Ovary (tissue), 9 donors: ENCODE results near the gene CBX6. TPM values are rescaled to one million over a fixed set of nuclear protein-coding genes. Genes with fewer than 3 reads are reported as not detected.
A peak's percentile ranks its signal among the peaks of the same experiment; 100 is the strongest.

Experiments used
- DNase-seq, 5 donors: peaks; one replicate each; pipeline ENCODE4 v3.0.0-alpha.2; 2019 to 2020
- H3K27ac ChIP-seq, 2 donors: fragments of 200-600 bp; one replicate each; pipeline versions ENCODE4 v1.5.1 to v1.8.0; 2019 to 2022
- H3K27me3 ChIP-seq: fragments of 200-600 bp; one replicate; pipeline ENCODE4 v1.8.0; 2022
- H3K36me3 ChIP-seq: fragments of 200-600 bp; sonication (generic); one replicate; pipeline ENCODE4 v1.5.1; 2019
- H3K4me1 ChIP-seq: one replicate; pipeline ENCODE4 v1.8.1; 2013; ENCODE audit warnings: mild to moderate bottlenecking, moderate library complexity; ENCODE audit not compliant: insufficient read depth
- H3K4me3 ChIP-seq: fragments of 200-600 bp; sonication (generic); one replicate; pipeline ENCODE4 v1.5.1; 2017
- H3K9me3 ChIP-seq, 2 donors: fragments of 200-600 bp in 1 of 2; sonication (generic) in 1 of 2; one replicate each; pipeline versions ENCODE4 v1.5.1 to v1.8.1; 2013 to 2019; ENCODE audit warnings: mild to moderate bottlenecking in 1 of 2, moderate library complexity in 1 of 2
- CTCF ChIP-seq, 3 donors: fragments of 450-650 bp in 2 of 3; fragments of 200-600 bp in 1 of 3; IDR thresholded peaks; one replicate each; pipeline versions ENCODE4 v1.5.1 to v1.8.0; 2016 to 2022; ENCODE audit warnings: antibody characterized with exemption in 3 of 3, mild to moderate bottlenecking in 1 of 3
- EP300 ChIP-seq: sonication (generic); formaldehyde crosslinking; IDR thresholded peaks from one replicate; pipeline ENCODE4 v1.6.1; 2017; ENCODE audit warnings: antibody characterized with exemption
- POLR2A ChIP-seq: fragments of 450-650 bp; IDR thresholded peaks from one replicate; pipeline ENCODE4 v1.6.1; 2017; ENCODE audit warnings: antibody characterized with exemption, mild to moderate bottlenecking, moderate library complexity
- WGBS, 3 donors: extraction: QIAGEN DNeasy Blood & Tissue Kit in 1 of 3; methylation state at CpG; one replicate each; pipeline versions ENCODE4 v1.1.5 to v1.1.7; 2013 to 2017; 5-methylcytosine and 5-hydroxymethylcytosine counted together
- intact Hi-C, 4 donors: fragments of 100-400 bp; cut with DNase I; formaldehyde crosslinking; loops; one replicate each; pipeline versions ENCODE4 v1.11.0 to v1.15.1; 2022 to 2023
- polyA plus RNA-seq, 2 donors: library from polyadenylated mRNA; stranded (reverse); fragments of 200-250 nt in 1 of 2; fragments of 350-450 nt in 1 of 2; fragmentation: Illumina TruSeq in 1 of 2; extraction: RNeasy Lipid Tissue Mini Kit (QIAGEN cat#74804) in 1 of 2; gene quantifications; one replicate each; pipeline ENCODE4 v1.2.3, GENCODE V29; 2013 to 2014
- total RNA-seq, 7 donors: library from RNA; depleted of rRNA in 2 of 7; stranded (reverse); fragments of >200 nt in 2 of 7; fragmentation: NEBNext Ultra II Directional in 3 of 7; extraction: Animal tissue kit (Norgen Biotek cat#: 25700) in 3 of 7; gene quantifications; one replicate each; pipeline versions ENCODE4 v1.1.0 to v1.2.4, GENCODE V29; 2016 to 2023
- donor health status: DM: no; HTN: no; CAD: no; lungs with moderate emphysema.
- donor health status: DM: no; HTN: no; CAD: no.
- donor health status: Bipolar disorder and iron deficiency.
- donor health status: DM: yes; HTN: yes; CAD: no.
- donor health status: DM: no; HTN: no; CAD: no.
- donor health status: DM: yes; HTN: yes; CAD: no.

Gene CBX6
- total and polyA plus RNA-seq, 9 donors = 22.6 to 175 (median 115) TPM

DNA sequence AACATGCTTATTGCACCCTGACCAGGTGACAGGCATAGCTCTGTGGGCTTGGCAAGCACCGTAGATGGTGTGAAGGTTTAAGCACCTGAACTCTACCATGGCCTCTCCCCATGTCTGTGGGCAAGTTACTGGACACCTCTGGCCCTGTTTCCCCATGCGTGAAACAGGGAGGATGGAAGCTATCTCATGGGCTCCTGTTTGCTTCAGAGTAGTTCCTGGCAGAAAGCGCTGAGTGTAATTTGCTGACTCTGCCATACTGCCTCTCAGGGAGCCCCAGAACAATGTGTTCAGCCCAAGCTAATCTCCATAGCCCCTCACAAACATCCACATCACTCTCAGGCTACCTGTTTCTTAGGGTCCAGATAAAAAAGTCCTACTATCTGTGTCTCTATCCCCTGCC lies 2.4 kb downstream of the CBX6 start:
- Histone ChIP-seq H3K27ac (peak overlapping the region in 1 of 2 donors; percentile 27), H3K27me3 (no peaks in the 10 kb centered on the region), H3K36me3 (no peaks in the 10 kb centered on the region), H3K4me3 (no peak overlapping the region), H3K4me1 (peaks cover 15% of the 10 kb centered on the region), H3K9me3 (no peaks in the 10 kb centered on the region)
- WGBS, 3 donors = 61 to 69% (median 67%) methylated on average over 3 of the region's 3 CpGs
- intact Hi-C loops = loop anchor here (2.0 to 10.0 kb wide), 10 partner anchors 53 to 655 kb away; partner anchors contain the start of genes ATF4 (in 1 of the 4) and RPL3 (in 1 of the 4)
- DNase-seq = peak in 2 of 5 donors; percentile 7 to 11
- TF ChIP-seq EP300 (no peak), POLR2A (no peak), CTCF (IDR thresholded peaks at IDR 0.05) (no peak)

- WGBS, 3 donors = 16 to 18% (median 18%) methylated on average over 8 of the region's 8 CpGs
- Histone ChIP-seq H3K27ac (no peak overlapping the region), H3K4me1 (peaks cover 20% of the 10 kb centered on the region), H3K4me3 (no peak overlapping the region), H3K36me3 (no peaks in the 10 kb centered on the region), H3K27me3 (no peaks in the 10 kb centered on the region), H3K9me3 (no peaks in the 10 kb centered on the region)
- intact Hi-C loops = loop anchor here (5.0 to 10.0 kb wide), 7 partner anchors 58 to 656 kb away; partner anchors contain the start of gene ATF4 (in 1 of the 4)
- DNase-seq = peak; percentile 76 to 88 (median 83)
- peak; percentile 75 to 81 (median 77) for TF ChIP-seq CTCF (IDR thresholded peaks at IDR 0.05)
- no peak for TF ChIP-seq EP300
- TF ChIP-seq POLR2A = no peak
These were observed 3.1 kb downstream of the CBX6 start for GRCh38 chr22:38868886-38869381.

DNA sequence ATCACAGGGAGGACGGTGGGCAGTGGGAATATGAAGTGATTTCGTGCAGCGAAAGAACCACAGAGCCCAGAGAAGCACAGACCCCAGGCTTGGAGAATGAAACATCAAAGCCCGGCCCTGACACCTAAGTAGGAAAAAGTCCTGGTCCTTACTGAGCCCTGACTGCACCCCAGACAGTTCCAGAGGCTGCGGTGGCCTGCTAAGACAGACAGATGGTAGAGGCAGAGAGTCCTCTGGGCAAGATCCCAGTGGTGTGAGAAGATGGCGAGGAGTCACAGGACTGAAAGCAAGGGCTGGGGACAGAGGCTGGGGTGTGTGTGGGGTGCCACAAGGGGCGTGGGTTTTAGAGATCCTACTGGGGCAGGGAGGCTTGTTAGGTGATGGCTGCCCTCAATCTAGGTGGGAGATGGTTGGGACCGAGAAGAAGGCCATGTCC lies 3.7 kb downstream of the CBX6 start:
- Histone ChIP-seq H3K9me3 (no peaks in the 10 kb centered on the region), H3K4me1 (peaks cover 21% of the 10 kb centered on the region), H3K27me3 (no peaks in the 10 kb centered on the region), H3K27ac (no peak overlapping the region), H3K4me3 (no peak overlapping the region), H3K36me3 (no peaks in the 10 kb centered on the region)
- peak in 2 of 5 donors; percentile 9 to 15 for DNase-seq
- WGBS, 3 donors = 87 to 93% (median 88%) methylated on average over 8 of the region's 8 CpGs
- TF ChIP-seq POLR2A (no peak), CTCF (IDR thresholded peaks at IDR 0.05) (no peak), EP300 (no peak)
- intact Hi-C loops = loop anchor here (5.0 to 10.0 kb wide), 7 partner anchors 59 to 656 kb away; partner anchors contain the start of gene ATF4 (in 1 of the 4)

DNA sequence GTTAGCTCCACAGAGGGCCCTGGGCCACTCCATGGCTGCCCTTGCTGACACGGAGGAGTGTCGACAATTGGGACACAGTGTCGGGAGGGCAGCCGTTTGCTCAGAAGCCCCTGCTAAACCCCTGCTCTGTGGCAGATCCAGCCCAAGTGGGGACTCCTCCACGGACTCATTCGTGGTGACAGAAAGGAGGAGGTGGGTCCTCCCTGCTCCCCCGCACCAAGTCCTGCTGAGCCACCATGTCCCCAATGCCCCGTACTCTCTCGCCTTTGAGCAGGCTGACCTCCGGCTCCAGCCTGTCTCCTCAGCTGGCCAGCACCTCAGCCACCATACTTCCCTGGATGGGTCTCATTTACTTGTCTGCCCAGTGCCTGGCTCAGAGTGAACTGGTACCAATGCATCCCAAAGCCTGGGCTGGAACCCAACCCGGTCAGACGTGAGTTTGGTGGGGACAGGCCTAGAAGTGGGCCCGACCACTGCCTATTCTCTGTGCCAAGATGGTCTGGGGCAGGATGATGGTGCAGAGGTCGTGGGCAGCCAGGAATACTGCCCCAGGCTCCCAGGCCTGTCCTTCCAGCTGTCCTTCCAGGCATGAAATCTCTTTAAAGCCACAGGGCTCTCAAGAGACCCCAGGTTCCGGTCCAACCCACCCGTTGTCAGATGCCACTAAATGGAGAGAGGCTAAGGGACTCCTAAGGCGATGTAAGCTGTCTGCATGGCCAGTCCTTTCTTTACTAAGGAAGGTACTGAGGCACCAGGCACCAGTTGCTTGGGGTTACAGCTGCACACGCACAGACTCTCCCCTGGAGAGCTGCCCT lies 4.3 kb downstream of the CBX6 start:
- peak in 2 of 5 donors; percentile 9 to 21 for DNase-seq
- WGBS, 3 donors = 83 to 88% (median 87%) methylated on average over 18 of the region's 18 CpGs
- Histone ChIP-seq H3K27ac (no peak overlapping the region), H3K9me3 (no peaks in the 10 kb centered on the region), H3K4me3 (no peak overlapping the region), H3K4me1 (peaks cover 26% of the 10 kb centered on the region), H3K36me3 (no peaks in the 10 kb centered on the region), H3K27me3 (no peaks in the 10 kb centered on the region)
- intact Hi-C loops = loop anchor here (5.0 to 10.0 kb wide), 7 partner anchors 60 to 657 kb away; partner anchors contain the start of gene ATF4 (in 1 of the 4)
- TF ChIP-seq CTCF (IDR thresholded peaks at IDR 0.05) (no peak), POLR2A (no peak), EP300 (no peak)
